Measurements from ENCODE around the gene CPD.

Gene CPD

DNA sequence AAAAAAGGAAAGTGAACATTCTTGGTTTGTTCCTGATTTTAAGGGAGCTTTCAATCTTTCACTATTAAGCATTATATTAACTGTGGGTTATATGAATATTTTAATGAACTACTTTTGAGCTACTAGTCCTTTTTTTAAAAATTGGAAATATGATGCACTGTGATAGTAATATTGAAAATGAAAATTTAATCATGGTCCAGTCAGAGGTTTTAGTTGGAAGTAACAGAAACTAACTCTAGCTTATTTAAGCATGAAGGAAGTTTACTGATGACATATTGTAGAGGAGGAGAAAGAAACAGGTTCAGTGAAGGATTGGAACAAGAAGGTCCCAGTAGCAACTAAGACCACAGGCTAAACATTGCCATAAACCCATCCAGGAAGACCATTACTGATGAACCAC, 24.0 kb upstream of the CPD start:
- DNase-seq (ENCODE audit: low read depth), result no peak
- TF ChIP-seq, protein P1, sequence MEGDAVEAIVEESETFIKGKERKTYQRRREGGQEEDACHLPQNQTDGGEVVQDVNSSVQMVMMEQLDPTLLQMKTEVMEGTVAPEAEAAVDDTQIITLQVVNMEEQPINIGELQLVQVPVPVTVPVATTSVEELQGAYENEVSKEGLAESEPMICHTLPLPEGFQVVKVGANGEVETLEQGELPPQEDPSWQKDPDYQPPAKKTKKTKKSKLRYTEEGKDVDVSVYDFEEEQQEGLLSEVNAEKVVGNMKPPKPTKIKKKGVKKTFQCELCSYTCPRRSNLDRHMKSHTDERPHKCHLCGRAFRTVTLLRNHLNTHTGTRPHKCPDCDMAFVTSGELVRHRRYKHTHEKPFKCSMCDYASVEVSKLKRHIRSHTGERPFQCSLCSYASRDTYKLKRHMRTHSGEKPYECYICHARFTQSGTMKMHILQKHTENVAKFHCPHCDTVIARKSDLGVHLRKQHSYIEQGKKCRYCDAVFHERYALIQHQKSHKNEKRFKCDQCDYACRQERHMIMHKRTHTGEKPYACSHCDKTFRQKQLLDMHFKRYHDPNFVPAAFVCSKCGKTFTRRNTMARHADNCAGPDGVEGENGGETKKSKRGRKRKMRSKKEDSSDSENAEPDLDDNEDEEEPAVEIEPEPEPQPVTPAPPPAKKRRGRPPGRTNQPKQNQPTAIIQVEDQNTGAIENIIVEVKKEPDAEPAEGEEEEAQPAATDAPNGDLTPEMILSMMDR (conservative IDR thresholded peaks at IDR 0.05; ENCODE audit: low read depth, low read length), result no peak
- no peak overlapping the region for H3K4me3 ChIP-seq (ENCODE audit: low read length)

DNA sequence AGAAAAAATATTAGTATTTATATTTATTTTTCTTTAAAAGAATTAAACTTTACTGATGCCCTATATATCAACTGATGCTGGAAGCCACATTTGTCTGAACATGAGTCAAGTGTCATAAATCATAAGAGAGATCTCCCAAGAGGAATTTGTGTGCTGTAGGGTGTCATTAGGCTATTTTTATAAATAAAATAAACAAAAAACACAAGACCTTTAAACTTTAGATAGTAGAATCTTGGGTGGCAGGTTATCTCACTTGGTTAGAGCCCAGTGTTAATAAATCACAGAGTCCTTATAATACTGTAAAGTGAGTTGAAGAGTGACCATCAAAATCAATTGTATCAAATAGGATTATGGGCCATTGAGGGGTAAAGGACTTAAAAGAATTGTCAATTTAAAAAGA, 21.3 kb upstream of the CPD start:
- TF ChIP-seq, protein P1 (conservative IDR thresholded peaks at IDR 0.05; ENCODE audit: low read depth, low read length), result no peak
- H3K4me3 ChIP-seq (ENCODE audit: low read length), result no peak overlapping the region
- DNase-seq (ENCODE audit: low read depth), result no peak

DNA sequence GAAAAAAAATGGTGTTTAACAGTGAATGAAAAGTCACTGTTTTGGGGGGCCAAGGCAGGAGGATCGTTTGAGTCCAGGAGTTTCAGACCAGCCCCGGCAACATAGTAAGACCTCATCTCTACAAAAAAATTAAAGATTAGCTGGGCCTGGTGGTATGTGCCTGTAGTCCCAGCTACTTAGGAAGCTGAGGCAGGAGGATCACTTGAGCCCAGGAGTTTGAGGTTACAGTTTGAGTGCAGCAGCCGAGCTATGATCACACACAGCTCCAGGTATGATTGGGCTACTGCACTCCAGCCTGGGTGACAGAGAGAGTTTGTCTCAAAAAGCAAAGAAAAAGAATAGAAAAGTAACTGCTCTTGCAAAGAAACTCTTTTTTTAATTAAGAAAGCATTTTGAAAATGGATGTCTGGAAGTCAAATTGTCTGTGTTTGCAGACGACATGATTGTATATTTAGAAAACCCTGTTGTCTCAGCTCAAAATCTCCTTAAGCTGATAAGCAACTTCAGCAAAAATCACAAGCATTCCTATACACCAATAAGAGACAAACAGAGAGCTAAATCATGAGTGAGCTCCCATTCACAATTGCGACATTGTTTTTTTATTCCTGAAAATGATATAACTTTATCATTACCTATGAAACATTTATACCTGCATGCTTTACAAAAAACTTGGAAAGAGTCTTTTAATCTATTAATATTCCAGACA, 20.5 kb upstream of the CPD start:
- H3K4me3 ChIP-seq (ENCODE audit: low read length), result no peak overlapping the region
- no peak for DNase-seq (ENCODE audit: low read depth)
- TF ChIP-seq, protein P1 (conservative IDR thresholded peaks at IDR 0.05; ENCODE audit: low read depth, low read length), result no peak

DNA sequence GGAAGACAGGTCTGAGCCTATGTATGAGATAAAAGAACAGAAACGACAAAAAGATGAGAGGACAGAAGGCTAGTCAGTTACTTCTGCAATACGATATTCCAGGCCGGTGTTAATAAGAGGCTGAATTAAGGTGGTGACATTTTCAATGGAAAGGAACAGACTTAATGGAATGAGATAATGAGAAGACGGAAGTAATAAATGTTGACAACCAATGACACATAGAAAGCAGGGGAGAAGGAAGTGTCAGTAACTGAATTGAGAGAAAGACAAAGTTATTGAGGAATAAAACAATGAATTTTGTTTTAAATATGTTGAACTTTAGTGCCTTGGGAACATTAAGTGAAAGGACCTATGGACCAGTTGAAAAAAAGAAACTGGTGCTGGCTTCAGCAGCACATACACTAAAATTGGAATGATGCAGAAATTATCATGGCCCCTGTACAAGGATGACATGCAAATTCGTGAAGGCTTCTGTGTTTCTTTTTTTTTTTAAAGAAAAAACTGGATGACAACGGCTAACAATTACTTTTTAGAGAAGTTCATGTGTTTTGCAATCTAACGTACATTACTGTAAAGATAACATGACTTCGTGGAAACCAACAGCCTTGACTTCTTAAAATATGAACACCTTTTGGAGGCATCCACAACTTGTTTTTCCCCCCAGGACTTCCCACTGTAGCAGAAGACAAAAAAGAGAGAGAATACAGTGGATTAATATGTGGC, 18.5 kb upstream of the CPD start:
- TF ChIP-seq, protein P1 (conservative IDR thresholded peaks at IDR 0.05; ENCODE audit: low read depth, low read length), result no peak
- no peak for DNase-seq (ENCODE audit: low read depth)
- no peak overlapping the region for H3K4me3 ChIP-seq (ENCODE audit: low read length)

DNA sequence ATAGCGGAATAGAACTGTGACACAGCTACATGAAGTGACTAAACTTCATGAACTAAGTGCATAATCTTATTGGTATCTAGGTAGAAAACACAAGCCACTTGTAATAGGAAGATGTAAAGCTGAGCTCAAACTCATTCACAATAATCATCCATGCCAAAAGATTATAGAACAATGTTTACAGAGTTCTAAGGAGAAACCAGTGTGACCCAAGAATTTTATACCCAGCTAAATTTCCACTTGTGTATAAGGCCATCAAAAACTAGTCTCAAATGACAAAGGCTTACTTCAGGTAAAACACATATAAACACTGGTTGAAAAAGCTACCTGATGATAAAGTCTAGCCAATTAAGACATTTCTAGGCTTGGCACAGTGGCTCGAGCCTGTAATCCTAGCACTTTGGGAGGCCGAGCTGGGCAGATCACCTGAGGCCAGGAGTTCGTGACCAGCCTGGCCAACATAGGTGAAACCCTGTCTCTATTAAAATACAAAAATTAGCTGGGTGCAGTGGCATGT, 16.9 kb upstream of the CPD start:
- DNase-seq (ENCODE audit: low read depth), result no peak
- TF ChIP-seq, protein P1 (conservative IDR thresholded peaks at IDR 0.05; ENCODE audit: low read depth, low read length), result no peak
- no peak overlapping the region for H3K4me3 ChIP-seq (ENCODE audit: low read length)

DNA sequence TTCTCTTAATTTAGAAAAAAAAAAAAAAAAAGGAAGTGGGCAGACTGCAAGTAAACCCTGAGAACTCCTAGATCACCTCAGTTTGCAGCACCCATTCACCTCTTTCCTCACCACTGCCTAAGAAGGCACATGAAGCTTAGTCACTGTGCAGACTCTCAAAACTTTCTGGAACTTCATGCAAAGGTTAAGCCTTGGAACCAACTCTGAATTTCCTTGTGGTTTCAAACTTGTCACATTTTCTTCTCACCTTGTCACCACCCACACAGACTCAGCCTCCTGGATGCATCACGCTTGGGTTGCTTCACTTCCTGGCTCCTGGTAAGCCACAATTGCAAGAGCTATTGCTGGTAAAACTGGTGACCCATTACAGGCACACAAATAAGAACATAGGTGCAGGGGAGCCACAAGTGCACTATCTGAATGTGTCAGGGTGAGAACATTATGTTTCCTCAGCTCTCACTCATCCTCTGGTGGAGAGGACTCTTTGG, 15.0 kb upstream of the CPD start:
- DNase-seq (ENCODE audit: low read depth), result peak; percentile 46
- TF ChIP-seq, protein P1 (conservative IDR thresholded peaks at IDR 0.05; ENCODE audit: low read depth, low read length), result no peak
- H3K4me3 ChIP-seq (ENCODE audit: low read length), result no peak overlapping the region

Measured in retinal pigment epithelial cell (primary cell).